H1 (cell line): Measurements from ENCODE around the gene PTPRD. TPM values are rescaled to one million over a fixed set of nuclear protein-coding genes. Genes with fewer than 3 reads are reported as not detected.

Source experiments
- NANOG ChIP-seq: IDR thresholded peaks from 2 replicates; pipeline ENCODE4 v1.6.1; 2011; ENCODE audit warnings: low read length, low read depth, mild to moderate bottlenecking, inconsistent platforms; ENCODE audit not compliant: insufficient read depth, poor library complexity, severe bottlenecking
- POLR2AphosphoS5 ChIP-seq: IDR thresholded peaks from 2 replicates; pipeline ENCODE4 v1.6.1; 2011; ENCODE audit warnings: low read depth, low read length
- RXRA ChIP-seq: IDR thresholded peaks from 2 replicates; pipeline ENCODE4 v1.6.1; 2011; ENCODE audit warnings: low read depth, mild to moderate bottlenecking, low read length, moderate library complexity; ENCODE audit not compliant: insufficient read depth
- TCF12 ChIP-seq: IDR thresholded peaks from 2 replicates; pipeline ENCODE4 v1.6.1; 2011; ENCODE audit warnings: low read depth, mild to moderate bottlenecking, low read length
- ZNF274 ChIP-seq: IDR thresholded peaks from 2 replicates; pipeline ENCODE4 v1.7.0; 2012; ENCODE audit warnings: low read length, borderline replicate concordance; ENCODE audit errors: extremely low read depth
- polyA plus RNA-seq, 7 experiments: library from polyadenylated mRNA; depleted of rRNA in 3 of 7; stranded (reverse) in 5 of 7; unstranded in 2 of 7; fragments of >200 nt in 5 of 7; fragments of 200-250 nt in 2 of 7; gene quantifications; 1 replicate in 5 of 7; 2 replicates in 1 of 7; 4 replicates in 1 of 7; pipeline versions ENCODE4 v1.2.1 to v1.2.3, GENCODE V29; 2011 to 2013; ENCODE audit warnings: missing spikeins in 2 of 7, mixed read lengths in 2 of 7
- total RNA-seq: library from RNA; stranded (reverse); fragmentation: NEBNext Ultra II Directional; extraction: Animal tissue kit (Norgen Biotek cat#: 25700); gene quantifications from 2 replicates; pipeline ENCODE4 v1.2.1, GENCODE V29; 2021

The PTPRD gene
- total and polyA plus RNA-seq, 2 of the 8 experiments (the other 6 are each of a cell fraction or from before 2014, with no cell fraction given) = 17.2 to 77.0 TPM

- TF ChIP-seq RXRA (no peak), TCF12 (no peak), ZNF274 (no peak), NANOG (no peak), POLR2AphosphoS5 (no peak)
These were observed 1926.3 kb downstream of the PTPRD start (continued) for GRCh38 chr9:8686516-8686915.
